Aorta (tissue), 5 donors: ENCODE results near the gene ZMYM4. TPM values are rescaled to one million over a fixed set of nuclear protein-coding genes. Genes with fewer than 3 reads are reported as not detected.

Experiments
- ATAC-seq: fragments of 200-7000 bp; cut with Tn5 transposase; one replicate; pipeline ENCODE4 v1.9.1; 2022; ENCODE audit warnings: moderate library complexity; ENCODE audit not compliant: low FRiP score
- DNase-seq, 2 donors: peaks; one replicate each; pipeline ENCODE4 v3.0.0-alpha.2; 2020
- H3K27ac ChIP-seq, 2 donors: one replicate each; pipeline ENCODE4 v1.5.1; 2013; ENCODE audit warnings: low read length in 2 of 2, mild to moderate bottlenecking in 2 of 2, moderate library complexity in 2 of 2, control low read depth in 1 of 2, inconsistent platforms in 1 of 2, low read depth in 1 of 2
- H3K27me3 ChIP-seq, 2 donors: one replicate each; pipeline ENCODE4 v1.6.1; 2013; ENCODE audit warnings: control low read depth in 1 of 2, low read length in 1 of 2, mild to moderate bottlenecking in 1 of 2, moderate library complexity in 1 of 2; ENCODE audit not compliant: insufficient read depth in 2 of 2, control insufficient read depth in 1 of 2
- H3K36me3 ChIP-seq, 2 donors: one replicate each; pipeline ENCODE4 v1.6.1; 2013; ENCODE audit warnings: control low read depth in 1 of 2, low read length in 1 of 2, mild to moderate bottlenecking in 1 of 2; ENCODE audit not compliant: insufficient read depth in 2 of 2, control insufficient read depth in 1 of 2
- H3K4me1 ChIP-seq, 2 donors: one replicate each; pipeline ENCODE4 v1.6.1; 2013; ENCODE audit warnings: low read length in 2 of 2, control low read depth in 1 of 2, mild to moderate bottlenecking in 1 of 2, moderate library complexity in 1 of 2; ENCODE audit not compliant: insufficient read depth in 2 of 2, control insufficient read depth in 1 of 2
- H3K4me3 ChIP-seq, 2 donors: one replicate each; pipeline ENCODE4 v1.5.1; 2013; ENCODE audit warnings: low read length in 2 of 2, control low read depth in 1 of 2, mild to moderate bottlenecking in 1 of 2
- H3K9me3 ChIP-seq: one replicate; pipeline ENCODE4 v1.6.1; 2013; ENCODE audit warnings: mild to moderate bottlenecking, low read length; ENCODE audit not compliant: control insufficient read depth
- WGBS, 2 donors: extraction: QIAGEN DNeasy Blood & Tissue Kit; methylation state at CpG; one replicate each; pipeline ENCODE4 v1.1.7; 2013; 5-methylcytosine and 5-hydroxymethylcytosine counted together
- intact Hi-C, 2 donors: fragments of 100-400 bp; cut with DNase I; formaldehyde crosslinking; loops; one replicate each; pipeline versions ENCODE4 v1.14.2 to v1.15.0; 2022
- polyA plus RNA-seq, 2 donors: library from polyadenylated mRNA; stranded (reverse); fragments of 200-250 nt; gene quantifications; one replicate each; pipeline ENCODE4 v1.2.3, GENCODE V29; 2013
- total RNA-seq, 2 donors: library from RNA; stranded (reverse); fragmentation: NEBNext Ultra II Directional; extraction: Animal tissue kit (Norgen Biotek cat#: 25700); gene quantifications; one replicate each; pipeline ENCODE4 v1.2.1, GENCODE V29; 2021
- donor health status: healthy with polysubstance abuse.
- donor health status: Bipolar disorder and iron deficiency.
- donor health status: DM: no; HTN: no; CAD: no.
- donor health status: DM: no; HTN: no; CAD: no.
- donor health status: DM: yes; HTN: yes; CAD: no.

The ZMYM4 gene
- total and polyA plus RNA-seq, 4 donors: 6.6 to 57.0 (median 32.9) TPM

DNA sequence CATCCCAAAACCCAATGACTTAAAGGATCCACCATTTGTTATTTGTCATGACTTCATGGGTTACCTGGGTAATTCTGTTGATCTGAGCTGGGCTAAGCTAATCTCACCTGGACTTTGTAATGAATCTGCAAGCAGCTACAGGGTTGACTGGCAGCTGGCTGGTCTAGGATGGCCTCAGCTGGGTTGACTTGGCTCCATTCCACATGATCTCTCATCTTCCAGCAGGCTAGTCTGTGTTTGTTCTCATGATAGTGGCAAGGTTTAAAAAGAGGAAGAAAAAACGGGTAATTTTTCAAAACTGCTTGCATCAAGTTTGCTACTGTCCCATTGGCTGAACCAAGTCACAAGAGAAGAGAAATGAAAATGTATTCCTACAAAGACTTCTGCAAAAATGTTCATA, 24.8 kb upstream of the ZMYM4 start:
- DNase-seq (peak in 1 of 2 donors; percentile 54), ATAC-seq (no peak)
- intact Hi-C loops: no loop called here
- Histone ChIP-seq H3K27ac (no peak overlapping the region), H3K4me3 (no peak overlapping the region), H3K36me3 (no peaks in the 10 kb centered on the region), H3K4me1 (no peaks in the 10 kb centered on the region), H3K9me3 (no peaks in the 10 kb centered on the region), H3K27me3 (no peaks in the 10 kb centered on the region)
- WGBS, 2 donors: 56 to 59% methylated on average over 1 of the region's 1 CpG

DNA sequence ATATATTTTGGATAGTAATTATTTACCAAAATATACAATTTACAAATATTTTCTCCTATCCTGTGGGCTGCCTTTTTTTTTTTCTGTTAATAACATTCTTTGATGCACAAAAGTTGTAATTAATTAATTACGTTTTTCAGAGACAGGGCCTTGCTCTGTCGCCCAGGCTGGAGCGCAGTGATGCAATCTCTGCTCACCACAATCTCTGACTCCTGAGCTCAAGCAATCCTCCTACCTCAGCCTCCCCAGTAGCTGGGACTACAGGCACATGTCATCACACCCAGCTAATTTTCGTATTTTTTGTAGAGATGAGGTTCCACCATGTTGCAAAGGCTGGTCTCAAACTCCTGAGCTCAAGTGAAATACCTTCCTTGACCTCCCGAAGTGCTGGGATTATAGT, 21.3 kb upstream of the ZMYM4 start:
- no peak overlapping the region for H3K4me3 ChIP-seq
- DNase-seq (no peak), ATAC-seq (no peak)

DNA sequence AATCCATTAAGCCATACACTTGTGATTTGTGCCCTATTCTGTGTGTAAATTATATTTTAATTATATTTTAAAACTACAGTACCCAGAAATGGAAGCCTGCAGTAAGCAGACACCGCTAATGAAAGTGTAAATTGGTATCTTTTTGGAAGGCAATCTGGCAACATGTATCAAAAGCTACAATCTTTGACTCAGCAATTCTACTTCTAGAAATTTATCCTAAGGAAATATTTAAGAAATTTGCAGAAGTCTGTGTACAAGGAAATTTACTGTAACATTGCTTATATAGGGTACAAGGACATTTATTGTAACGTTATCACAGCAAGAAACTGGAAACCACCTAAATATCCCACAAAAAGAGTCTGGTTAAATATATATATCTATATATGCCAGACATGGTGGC, 14.6 kb upstream of the ZMYM4 start:
- Histone ChIP-seq H3K4me3 (no peak overlapping the region), H3K9me3 (no peaks in the 10 kb centered on the region), H3K36me3 (no peaks in the 10 kb centered on the region), H3K4me1 (no peaks in the 10 kb centered on the region), H3K27ac (no peak overlapping the region), H3K27me3 (no peaks in the 10 kb centered on the region)
- intact Hi-C loops: no loop called here
- no peak for ATAC-seq
- DNase-seq: no peak
- WGBS, 2 donors: 81 to 89% methylated on average over 2 of the region's 2 CpGs

More for the DNA sequence above, 21.3 kb upstream of the ZMYM4 start:
- Histone ChIP-seq H3K9me3 (no peaks in the 10 kb centered on the region), H3K27ac (no peak overlapping the region), H3K27me3 (no peaks in the 10 kb centered on the region), H3K4me1 (no peaks in the 10 kb centered on the region), H3K36me3 (no peaks in the 10 kb centered on the region)
- intact Hi-C loops: no loop called here
- 91 to 95% methylated on average over 5 of the region's 5 CpGs for WGBS, 2 donors

DNA sequence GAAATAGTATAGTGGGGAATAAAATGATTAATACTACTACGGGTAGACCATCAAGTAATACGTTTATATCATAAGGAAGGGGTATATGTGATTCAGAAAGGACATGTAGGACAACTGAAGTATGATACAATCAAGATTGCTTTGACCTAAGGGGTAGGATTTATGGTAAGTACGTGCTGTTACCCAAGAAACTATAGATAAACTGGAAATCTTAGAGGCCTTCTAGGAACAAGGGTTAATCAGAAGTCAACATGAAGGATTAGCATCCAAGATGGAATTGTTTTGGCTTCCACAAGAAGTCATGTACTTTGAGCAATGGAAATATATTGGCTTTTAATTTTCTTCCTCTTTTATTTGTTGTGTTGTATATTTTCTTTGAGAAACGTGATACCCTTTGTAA, 13.2 kb upstream of the ZMYM4 start:
- no peaks in the 10 kb centered on the region for H3K9me3 ChIP-seq
- WGBS, 2 donors: 90 to 91% methylated on average over 4 of the region's 4 CpGs

DNA sequence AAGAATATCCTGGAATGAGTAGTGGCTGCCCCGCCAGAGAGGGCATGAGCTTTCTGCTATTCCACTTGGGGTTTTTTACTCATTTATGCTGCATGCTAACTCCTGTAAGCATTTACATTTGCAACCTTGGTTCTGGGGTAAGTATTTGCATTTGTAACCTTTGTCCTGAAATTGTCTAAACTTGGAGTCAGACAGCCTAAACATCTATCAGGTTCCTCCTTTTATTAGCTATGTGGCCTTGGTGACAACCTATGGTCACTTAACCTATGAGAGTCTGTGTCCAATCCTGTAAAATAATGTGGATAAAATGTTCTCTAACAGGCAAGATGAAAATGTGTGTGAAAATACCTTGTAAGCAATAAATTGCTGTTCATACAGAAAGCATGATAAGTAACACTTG, 8.9 kb upstream of the ZMYM4 start:
- WGBS, 2 donors: 83 to 93% methylated on average over 1 of the region's 1 CpG
- H3K9me3 ChIP-seq: no peaks in the 10 kb centered on the region
- H3K36me3 ChIP-seq: no peaks in the 10 kb centered on the region
- no peaks in the 10 kb centered on the region for H3K4me1 ChIP-seq
- no peaks in the 10 kb centered on the region for H3K27me3 ChIP-seq
- intact Hi-C loops: no loop called here
- H3K4me3 ChIP-seq: no peak overlapping the region
- DNase-seq (no peak), ATAC-seq (no peak)
- H3K27ac ChIP-seq: no peak overlapping the region

More for the DNA sequence above, 13.2 kb upstream of the ZMYM4 start:
- no peak for DNase-seq
- Histone ChIP-seq H3K4me1 (no peaks in the 10 kb centered on the region), H3K27ac (no peak overlapping the region), H3K27me3 (no peaks in the 10 kb centered on the region), H3K36me3 (no peaks in the 10 kb centered on the region), H3K4me3 (no peak overlapping the region)
- no peak for ATAC-seq
- intact Hi-C loops: no loop called here

DNA sequence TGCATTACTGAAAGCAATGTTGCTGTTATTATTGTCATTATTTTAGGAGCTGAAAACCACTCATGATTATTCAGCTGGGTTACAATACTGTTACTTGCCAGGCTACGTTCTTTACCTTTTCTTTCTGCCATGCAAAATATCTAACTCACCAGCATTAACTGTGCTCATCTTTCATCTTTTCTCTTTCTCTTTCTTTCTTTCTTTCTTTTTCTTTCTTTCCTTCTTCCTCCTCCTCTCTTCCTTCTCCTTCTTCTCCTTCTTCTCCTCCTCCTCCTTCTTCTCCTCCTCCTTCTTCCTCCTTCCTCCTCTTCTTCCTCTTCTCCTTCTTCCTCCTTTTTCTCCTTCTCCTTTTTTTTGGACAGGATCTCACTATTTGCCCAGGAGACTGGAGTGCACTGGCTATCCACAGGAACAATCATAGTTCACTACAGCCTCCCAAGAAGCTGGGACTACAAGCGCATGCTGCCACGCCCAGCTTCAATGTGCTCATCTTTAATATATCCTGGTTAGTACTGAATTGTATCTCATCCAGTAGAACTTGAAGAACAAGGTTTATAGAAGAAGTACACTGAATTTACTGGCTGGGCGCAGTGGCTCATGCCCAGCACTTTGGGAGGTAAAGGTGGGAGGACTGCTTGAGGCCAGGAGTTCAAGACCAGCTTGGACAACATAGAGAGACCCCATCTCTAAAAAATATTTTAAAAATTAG, 6.9 kb upstream of the ZMYM4 start:
- no peak for DNase-seq
- Histone ChIP-seq H3K9me3 (no peaks in the 10 kb centered on the region), H3K27ac (no peak overlapping the region), H3K4me3 (no peak overlapping the region), H3K36me3 (no peaks in the 10 kb centered on the region), H3K27me3 (no peaks in the 10 kb centered on the region), H3K4me1 (peaks cover 0 to 1% of the 10 kb centered on the region in 2 donors)
- ATAC-seq: no peak
- WGBS, 2 donors: 91 to 98% methylated on average over 4 of the region's 4 CpGs
- intact Hi-C loops: no loop called here

DNA sequence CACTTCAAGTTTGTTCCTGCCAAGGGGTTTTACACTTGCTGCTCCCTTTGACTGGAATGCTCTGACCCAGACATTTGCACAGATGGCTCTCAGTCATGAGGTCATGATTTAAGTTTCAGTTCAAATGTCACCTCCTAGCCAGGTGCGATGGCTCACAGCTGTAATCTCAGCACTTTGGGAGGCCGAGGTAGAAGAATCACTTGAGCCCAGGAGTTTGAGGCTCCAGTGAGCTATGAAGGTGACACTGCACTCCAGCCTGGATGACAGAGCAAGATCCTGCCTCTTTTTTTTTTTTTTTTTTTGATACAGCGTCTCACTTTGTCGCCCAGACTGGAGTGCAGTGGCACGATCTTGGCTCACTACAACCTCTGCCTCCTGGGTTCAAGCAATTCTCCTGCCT, 4.5 kb upstream of the ZMYM4 start:
- 91 to 98% methylated on average over 4 to 5 of the region's 5 CpGs for WGBS, 2 donors
- Histone ChIP-seq H3K4me1 (peaks cover 0 to 1% of the 10 kb centered on the region in 2 donors), H3K4me3 (no peak overlapping the region), H3K36me3 (no peaks in the 10 kb centered on the region), H3K9me3 (no peaks in the 10 kb centered on the region), H3K27me3 (no peaks in the 10 kb centered on the region), H3K27ac (no peak overlapping the region)
- no peak for ATAC-seq
- no peak for DNase-seq
- intact Hi-C loops: no loop called here

DNA sequence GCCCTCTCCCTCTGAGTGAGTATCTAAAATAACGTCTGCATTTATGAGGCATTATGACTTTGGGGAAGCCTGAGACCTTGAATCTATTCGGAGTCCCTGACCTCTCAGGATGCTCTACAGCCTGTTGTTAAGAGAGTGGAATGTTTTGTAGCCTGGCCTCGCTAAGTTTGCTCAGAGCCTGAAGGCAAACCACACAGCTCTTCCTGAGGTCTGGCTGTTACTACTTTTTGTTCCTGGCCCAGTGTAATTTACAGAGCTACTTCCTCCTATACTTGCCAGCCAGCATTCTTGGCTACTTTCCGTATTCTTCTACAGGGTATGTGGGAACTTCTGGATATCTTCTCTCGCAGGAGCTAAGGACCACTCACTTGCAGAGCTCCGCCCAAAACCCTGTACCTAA, 3.6 kb upstream of the ZMYM4 start:
- H3K36me3 ChIP-seq: no peaks in the 10 kb centered on the region
- intact Hi-C loops: no loop called here
- no peak for ATAC-seq
- H3K27ac ChIP-seq: peak overlapping the region in 1 of 2 donors; percentile 84
- no peaks in the 10 kb centered on the region for H3K9me3 ChIP-seq
- peaks cover 0 to 1% of the 10 kb centered on the region in 2 donors for H3K4me1 ChIP-seq
- 10 to 11% methylated on average over 6 of the region's 6 CpGs for WGBS, 2 donors
- DNase-seq: no peak
- no peaks in the 10 kb centered on the region for H3K27me3 ChIP-seq
- H3K4me3 ChIP-seq: no peak overlapping the region

DNA sequence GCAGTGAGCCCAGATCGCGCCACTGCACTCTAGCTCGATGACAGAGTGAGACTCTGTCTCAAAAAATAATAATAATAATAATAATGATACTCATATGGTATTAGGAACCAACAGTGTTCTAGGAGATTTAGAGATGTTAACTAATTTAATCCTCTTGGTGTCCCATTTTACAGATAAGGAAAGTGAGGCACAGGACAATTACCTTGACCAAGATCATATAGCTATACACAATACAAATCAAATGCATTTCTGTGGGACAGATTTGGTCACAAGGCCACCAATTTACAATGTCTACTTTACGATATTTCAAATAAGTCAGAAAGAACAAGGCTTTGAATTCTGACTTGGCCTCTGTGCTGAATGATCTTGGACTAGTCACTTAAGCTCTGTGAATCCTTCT, 2.2 kb upstream of the ZMYM4 start:
- 95 to 96% methylated on average over 4 of the region's 4 CpGs for WGBS, 2 donors
- no peaks in the 10 kb centered on the region for H3K27me3 ChIP-seq
- H3K36me3 ChIP-seq: no peaks in the 10 kb centered on the region
- H3K9me3 ChIP-seq: no peaks in the 10 kb centered on the region
- H3K4me1 ChIP-seq: peaks cover 0 to 1% of the 10 kb centered on the region in 2 donors
- H3K27ac ChIP-seq: no peak overlapping the region
- intact Hi-C loops: no loop called here
- H3K4me3 ChIP-seq: no peak overlapping the region
- DNase-seq: no peak
- ATAC-seq: no peak
